ENCODE data around the gene DLX6.
A peak's percentile ranks its signal among the peaks of the same experiment; 100 is the strongest.

The DLX6 gene

DNA sequence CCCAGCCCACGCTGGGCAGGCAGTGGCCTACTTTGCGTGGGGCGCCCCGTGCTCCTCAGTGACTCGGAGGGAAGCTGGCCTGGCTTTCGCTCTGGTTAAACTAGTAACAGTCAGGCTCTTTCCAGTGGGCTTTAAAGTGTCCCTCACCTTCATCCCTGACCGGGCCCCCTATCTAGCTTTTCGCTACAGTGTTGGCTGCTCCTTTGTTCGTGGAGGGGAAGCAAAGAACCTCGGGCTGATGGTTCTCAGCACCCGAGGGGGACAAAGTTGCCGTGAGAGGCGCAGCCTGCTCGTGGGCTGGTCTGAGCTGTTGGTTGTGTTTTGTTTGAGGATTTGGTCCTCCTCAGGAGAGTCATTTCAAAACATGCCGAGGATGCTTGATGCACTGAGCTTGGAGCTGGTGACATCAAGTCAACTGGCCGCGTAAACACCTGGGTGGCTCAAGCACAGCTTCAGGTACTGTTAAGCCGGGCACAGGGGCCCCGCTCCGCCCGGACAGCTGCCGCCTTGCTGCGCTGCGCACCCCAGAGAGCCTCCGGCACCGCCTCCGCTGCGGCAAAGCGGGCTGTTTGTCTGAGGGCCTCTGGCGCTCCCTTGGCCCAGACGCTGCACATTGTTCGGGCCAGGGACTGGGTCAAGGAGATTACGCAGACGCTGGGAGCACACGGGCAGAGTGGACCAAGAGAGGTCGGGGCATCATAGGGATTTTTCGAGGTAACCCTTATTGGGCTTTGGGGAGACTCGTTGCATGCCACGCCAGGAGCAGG lies 1.6 kb downstream of the DLX6 start:
- intact Hi-C loops (cut with DNase I): loop anchor here (10.0 kb wide), 1 partner anchor 312 kb away; no protein-coding TSS in a partner anchor
- DNase-seq: peak in 11 of 42 donors; percentile 20 to 66 (median 46)

DNA sequence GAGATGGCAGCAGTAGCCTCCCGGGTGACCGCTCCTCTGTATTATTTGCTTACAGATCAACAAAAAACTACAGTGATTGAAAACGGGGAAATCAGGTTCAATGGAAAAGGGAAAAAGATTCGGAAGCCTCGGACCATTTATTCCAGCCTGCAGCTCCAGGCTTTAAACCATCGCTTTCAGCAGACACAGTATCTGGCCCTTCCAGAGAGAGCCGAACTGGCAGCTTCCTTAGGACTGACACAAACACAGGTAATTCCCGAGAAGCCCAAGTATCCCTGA lies 2.2 kb downstream of the DLX6 start:
- DNase-seq: peak in 2 of 42 donors; percentile 35 to 36
- intact Hi-C loops (cut with DNase I): loop anchor here (10.0 kb wide), 1 partner anchor 313 kb away; no protein-coding TSS in a partner anchor

DNA sequence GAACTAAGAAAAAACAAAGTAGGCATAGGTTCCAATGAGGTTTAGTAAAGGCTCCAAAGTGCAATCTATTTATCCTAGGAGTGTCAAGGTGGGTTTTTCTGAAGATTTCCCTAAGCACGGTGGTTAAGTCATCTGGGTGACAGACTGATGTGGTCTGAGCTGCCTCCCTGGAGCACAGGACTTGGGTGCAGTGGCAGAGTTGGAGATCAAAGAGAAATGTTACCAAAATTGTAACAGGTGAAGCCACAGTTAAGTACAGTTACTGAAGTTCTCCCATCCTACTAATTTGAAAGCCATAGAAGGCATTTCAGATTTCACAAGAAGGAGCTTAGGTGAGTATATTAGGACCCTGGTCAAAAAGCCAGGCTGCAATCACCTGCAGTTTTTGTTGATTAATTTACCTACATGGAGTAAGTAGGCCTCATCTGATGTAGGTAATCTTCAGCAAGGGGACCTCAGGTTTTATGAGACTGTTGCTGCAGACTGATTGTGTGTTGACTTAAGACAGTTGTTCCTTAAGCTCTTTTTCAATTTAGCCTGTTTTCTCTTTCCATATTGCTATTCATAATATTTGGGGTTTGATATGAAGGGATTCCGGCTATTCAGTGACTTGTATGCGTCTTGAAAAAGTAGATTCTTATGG lies 3.0 kb downstream of the DLX6 start:
- intact Hi-C loops (cut with DNase I): loop anchor here (10.0 kb wide), 1 partner anchor 314 kb away; no protein-coding TSS in a partner anchor
- peak in 1 of 42 donors; percentile 35 for DNase-seq

DNA sequence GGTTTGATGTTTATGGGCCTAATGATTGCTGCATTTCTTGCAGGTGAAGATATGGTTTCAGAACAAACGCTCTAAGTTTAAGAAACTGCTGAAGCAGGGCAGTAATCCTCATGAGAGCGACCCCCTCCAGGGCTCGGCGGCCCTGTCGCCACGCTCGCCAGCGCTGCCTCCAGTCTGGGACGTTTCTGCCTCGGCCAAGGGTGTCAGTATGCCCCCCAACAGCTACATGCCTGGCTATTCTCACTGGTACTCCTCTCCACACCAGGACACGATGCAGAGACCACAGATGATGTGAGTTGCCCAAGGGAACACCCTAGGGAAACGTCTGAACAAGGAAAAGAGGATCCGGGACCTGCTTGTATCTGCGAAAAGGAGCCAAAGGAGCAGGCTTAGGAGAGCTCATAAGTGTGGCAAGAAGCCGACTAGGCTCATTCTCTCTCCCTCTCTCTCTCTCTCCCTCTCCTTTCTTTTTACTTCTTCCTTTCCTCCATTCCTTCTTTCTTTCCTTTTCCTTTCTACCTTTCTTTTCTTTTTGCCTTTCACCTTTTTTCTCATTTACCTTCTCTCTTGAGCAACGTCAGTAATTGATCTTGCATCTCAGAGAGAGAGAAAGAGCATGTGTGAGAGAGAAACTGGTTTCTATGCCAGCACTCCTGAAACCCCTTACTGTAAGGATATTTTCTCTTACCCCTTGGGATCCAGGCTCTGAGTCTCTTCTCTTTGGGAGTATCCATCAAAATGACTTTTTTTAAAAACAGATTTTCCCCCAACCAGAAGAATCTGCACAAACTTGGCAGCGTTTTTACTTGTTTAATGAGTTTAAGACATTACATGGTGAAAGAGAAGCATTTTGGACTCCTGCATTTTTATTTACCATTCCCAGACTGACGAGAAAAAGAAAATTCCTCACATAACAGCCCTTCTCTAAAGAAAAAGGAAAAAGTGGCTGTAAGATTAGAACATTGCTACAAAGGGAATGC lies 4.7 kb downstream of the DLX6 start:
- intact Hi-C loops (cut with DNase I): loop anchor here (10.0 kb wide), 1 partner anchor 315 kb away; no protein-coding TSS in a partner anchor
- peak in 1 of 42 donors; percentile 35 for DNase-seq

DNA sequence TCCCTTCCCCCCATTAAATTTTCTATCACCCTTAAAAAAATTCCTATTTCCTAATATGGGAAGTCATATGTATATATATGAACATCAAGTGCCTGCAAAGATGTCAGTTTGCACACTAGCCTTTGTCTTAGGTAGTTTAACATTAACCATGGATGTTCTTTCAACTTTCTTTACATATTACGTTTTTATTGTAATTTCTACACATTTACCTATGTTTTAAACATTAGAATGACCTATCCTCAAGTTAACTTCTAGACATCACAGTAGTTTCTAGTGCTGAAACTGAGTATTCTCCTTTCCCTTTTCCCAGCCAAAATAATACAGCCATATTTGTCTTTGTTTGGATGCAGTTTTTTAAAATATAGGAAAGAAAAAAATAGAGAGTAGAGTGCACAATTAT lies 5.8 kb downstream of the DLX6 start:
- DNase-seq: no peak
- intact Hi-C loops (cut with DNase I): no loop called here

DNA sequence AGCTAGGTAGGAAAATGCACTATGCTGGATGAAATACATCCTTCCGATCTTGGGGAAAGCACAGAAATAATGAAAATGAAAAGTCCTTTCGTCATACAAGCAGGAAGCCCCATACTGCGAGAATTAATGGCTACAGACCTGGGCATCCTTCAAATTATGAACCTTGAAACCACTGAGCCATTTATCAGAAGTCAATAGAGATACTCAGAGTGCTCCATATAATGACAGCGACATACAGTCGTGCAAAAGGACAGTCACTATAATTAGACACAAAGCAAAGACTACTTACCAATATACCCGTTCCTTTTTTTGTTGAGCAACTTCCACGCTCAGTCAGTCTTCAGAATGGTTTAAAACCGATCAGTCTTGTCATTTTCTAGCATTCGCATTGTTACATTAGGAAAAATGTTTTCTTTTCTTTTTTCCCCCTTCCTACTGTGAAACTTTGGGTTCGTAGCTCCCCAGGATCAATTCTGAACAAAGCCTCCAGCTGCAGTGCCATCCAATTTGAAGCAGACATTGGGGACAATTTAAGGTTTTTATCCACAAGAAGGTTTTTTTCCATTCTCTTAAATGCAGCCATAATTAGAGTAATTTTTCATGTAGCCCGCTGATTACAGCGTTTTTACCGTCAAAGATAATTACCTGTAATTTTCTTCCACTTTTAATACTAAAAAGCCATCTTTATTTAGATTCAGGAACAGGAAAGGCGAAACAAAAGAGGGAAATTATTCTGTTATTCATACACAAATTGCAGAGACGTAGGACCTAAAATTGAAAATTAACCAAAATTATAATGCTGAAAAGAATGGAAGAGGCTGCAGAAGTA lies 6.4 kb downstream of the DLX6 start:
- intact Hi-C loops (cut with DNase I): no loop called here
- DNase-seq: peak in 1 of 42 donors; percentile 32

DNA sequence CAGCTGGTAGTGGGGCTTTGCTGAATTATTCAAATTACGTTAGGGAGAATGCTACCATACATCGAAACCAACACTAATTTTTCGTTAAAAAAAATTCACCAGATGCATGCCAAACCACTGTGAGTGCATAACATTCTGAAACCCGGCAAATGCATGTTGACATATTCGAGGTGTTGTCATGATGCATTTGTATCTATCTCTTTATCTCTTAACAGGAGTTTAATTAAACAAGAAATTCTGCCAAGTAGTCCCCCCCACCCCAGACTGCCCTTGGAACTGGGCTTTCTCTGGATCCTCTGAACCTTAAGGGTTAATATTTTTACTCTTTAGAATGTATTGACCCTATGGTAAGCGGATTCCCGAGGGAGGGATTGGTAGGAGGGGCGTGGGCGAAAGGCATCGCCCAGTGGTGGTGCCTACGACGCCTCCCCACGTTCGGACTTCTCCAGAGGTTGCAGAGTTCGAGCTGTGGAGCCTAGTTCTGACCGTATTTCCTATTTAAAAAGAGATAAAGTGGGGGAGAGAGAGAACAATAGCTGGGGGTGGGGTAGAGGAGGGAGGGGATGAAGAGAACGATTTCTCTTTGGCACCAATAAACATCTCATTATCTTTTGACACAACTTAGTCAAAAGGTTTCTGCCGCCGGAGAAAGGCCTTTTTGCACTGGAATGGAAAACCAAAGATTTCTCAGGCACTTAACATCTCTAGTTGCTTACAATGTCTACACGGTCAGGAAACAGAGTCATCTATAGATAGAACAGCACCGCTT lies 7.2 kb downstream of the DLX6 start:
- intact Hi-C loops (cut with DNase I): no loop called here
- DNase-seq: peak in 2 of 42 donors; percentile 35 to 37

DNA sequence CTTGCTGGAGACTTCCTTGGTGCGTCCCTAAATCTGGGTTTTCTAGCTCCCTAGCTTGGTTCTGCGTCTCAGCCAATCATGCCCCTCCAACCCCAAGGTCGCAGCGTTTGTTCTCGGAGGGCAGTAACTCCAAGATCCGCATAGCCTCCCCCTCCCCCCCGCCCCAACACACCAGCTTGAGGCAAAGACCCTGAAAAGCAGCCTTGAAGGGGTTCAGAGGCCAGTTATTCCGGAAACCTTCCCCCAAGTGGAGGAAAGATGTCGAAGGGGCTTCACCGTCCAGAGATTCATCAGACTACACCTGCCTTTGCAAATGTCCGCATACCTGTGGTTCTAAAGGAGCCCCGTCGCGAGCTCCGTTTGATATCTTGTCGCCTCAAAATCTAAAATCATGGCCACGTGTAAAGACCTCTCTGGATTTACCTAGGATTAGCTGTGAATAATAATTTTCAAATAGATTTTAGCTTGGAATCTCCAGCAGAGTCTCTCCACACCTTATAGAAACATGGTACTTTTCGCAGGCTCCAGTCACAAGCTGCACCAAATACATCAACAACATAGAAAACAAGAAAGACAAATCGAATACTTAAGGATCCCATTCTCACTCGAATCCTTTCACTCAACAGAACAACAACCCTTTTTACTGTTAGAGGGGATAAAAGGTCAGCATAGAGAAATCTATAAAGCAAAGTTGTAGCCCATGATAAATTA lies 7.9 kb downstream of the DLX6 start:
- peak in 5 of 42 donors; percentile 6 to 40 (median 30) for DNase-seq
- intact Hi-C loops (cut with DNase I): no loop called here

DNA sequence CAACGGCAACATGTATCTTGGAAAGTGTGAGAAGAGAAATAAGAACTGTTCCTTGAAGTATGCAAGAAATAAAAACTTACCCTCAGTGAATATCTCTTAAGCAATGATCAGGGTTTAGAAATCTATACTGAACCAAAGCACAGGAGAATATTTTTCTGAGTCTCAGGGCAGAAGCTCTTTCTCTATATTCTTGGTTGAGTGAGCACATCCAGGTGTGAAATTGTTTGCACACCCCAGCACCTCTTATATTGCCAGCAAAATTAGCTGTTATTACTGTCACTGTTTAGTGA lies 8.4 kb downstream of the DLX6 start:
- intact Hi-C loops (cut with DNase I): no loop called here
- DNase-seq: no peak

DNA sequence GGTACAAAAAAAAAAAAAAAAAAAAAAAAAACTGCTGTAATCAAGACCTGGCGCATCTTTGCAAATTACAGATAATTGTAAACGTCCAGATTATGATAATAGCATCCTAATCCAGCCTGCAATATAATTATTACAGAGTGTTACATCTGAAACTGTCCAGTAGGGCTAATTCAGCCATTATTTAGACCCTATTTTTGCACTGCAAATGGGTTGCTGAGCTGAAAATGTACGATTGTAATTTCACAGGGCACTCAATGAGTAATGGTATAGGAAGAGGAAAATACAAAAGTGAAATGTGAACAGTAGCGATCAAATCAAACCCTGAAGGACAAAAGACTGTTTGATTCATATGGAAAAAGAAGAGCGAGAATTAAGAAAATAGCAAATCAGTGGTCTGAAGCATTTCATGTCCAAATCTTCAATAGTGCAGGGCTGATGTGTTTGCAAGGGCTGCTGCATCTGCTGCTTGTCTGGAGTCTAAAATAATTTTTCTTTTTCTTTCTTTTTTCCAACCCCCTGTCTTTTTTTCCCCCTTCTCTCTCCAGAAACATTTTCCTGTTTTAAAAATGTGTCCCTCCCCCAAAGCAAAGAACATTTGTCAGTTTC lies 8.9 kb downstream of the DLX6 start:
- intact Hi-C loops (cut with DNase I): no loop called here
- peak in 1 of 42 donors; percentile 33 for DNase-seq

DNA sequence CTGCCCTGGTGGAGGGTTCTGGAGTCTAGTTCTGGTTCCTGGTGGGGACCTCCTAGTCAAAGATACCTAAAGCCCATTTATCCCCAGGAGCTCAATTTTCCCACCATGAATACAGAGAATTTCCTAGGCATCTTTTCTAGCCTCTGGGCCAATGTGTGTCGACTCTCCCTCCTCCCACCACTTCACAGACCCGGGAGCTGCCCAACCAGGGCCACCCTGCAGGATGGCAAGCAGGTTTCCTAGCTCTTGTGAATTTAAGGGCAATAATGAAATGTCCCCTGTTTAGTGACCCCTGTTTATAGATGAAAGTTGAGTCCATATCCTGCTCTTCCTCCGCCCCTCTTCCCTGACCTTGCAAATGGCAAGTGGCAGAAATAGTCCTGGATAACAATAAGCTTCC lies 9.9 kb downstream of the DLX6 start:
- intact Hi-C loops (cut with DNase I): no loop called here
- peak in 3 of 42 donors; percentile 3 to 31 (median 26) for DNase-seq

DNA sequence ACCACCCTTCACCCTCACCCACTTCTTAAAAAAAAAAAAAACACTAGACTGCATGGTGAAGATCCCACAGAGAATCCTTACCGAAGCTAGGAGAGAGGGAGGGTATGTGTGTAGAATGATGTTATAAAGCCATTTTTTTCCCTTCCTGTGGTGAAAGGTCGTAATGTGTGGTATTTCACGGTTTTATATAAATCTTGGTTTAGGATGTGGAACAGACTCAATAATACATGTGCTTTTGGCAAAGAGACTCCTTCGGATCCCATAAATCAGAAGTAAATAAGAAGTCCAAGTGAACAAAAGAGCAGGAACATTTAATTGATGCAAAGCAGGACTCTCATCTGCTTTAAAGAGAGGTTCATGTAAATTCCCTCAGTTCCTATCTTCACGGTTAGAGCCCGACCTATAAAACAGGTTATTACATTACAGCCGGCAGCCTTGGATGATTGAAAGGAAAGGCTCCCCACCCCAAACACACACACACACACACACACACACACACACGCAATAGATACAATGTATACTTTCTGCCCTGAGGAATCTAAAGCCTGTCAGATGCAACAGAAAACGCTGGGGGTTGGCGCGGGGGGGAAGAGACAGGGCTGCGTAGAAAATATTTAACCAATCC lies 10.5 kb downstream of the DLX6 start:
- intact Hi-C loops (cut with DNase I): no loop called here
- peak in 4 of 42 donors; percentile 16 to 43 (median 28) for DNase-seq

DNA sequence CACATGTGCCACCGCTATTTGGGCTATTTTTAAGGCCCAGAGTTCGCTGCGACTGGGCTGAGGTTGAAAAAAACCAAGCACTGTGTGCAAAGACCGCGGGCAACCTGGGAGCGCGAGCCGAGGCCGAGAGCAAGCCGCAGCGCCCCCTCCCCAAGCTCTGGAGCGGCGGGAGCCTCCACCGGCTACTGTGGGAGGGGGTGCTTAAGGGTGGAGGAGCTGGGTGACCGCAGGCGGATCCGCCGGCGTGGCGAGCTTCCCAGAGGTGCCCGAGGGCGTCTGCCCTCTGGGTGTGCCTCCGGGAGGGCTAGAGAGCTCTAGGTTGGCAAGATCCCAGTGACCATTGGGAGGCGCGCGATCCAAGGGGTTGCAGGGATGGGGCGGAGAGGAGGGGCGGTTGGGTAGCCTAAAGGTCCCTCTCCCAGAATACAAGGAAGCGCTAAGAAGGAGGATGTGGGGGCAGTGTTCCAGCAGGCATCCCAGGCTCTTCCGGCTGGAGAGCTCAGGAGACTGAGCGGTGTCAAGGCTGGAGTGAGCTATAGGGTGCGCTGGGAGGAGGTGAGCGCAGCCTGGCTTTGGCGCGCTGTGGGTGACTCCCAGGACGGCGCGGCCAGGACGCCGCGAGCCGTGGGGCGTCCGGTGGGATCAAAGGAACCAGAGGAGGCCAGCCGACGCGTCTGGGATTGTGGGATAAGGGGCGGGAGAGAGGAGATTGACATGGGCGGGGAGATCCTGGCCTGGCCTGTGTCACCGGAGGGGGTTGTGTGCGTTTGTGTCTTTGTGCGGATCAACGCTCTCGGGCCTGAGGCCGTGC lies 11.2 kb downstream of the DLX6 start:
- DNase-seq: peak in 15 of 42 donors; percentile 19 to 66 (median 39)
- intact Hi-C loops (cut with DNase I): no loop called here

DNA sequence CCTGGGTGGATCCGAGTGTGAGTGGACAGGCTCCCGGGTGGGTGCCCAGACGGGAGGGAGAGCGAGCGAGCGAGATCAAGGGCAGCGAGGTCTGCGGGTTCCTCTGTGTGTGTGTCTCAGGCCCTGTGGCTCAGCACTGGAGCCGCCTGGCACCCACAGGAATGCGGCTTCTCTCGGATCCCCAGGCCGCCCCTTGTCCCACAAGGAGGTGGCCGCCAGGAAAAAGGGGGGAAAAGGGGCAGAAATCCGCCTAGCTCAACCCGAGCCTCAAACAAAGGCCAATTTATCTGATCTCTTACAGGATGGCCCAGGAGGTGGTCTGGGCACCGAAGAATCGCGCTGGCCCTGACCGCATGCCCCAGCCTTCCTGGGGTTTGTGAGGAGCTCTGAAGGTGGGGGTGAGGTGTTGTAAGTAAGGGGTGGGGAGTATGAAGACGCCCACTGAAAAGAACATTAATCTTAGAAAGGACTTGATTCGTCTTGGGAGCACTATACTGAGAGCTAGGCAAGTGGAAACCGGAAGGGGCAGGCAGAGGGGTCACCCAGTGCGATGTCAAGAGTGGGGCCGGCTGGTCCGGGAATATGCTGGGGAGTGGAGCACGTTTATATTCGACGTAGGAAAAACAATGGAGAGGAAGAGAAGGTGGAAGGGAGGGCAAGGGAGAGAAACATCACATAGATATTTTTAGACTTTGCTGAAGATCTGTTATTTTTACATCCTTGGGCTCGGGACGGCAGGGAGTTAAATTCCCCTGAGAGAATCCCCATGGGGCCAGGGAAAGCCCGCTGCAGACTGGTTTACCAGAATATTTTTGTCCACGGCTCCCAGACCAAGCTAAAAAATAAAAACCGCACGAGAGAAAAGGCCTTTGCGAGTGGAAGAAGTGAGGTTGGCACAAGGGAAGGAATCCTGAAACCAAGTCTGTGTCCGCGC lies 12.1 kb downstream of the DLX6 start:
- peak in 5 of 42 donors; percentile 6 to 46 (median 41) for DNase-seq
- intact Hi-C loops (cut with DNase I): no loop called here

Measured in head of caudate nucleus (tissue), 42 donors.